Fibroblast of skin of right quadriceps (primary cell): ENCODE results near the gene PRIMPOL.

Experiments used
- DNase-seq: peaks from one replicate; pipeline ENCODE4 v3.0.0-alpha.2; 2013

The PRIMPOL gene

GRCh38 chr4:184668511-184669114 lies 19.1 kb downstream of the PRIMPOL start:
- DNase-seq: no peak

- no peak for DNase-seq
Observed at GRCh38 chr4:184669251-184669650, 19.7 kb downstream of the PRIMPOL start.

- DNase-seq: no peak
Observed at GRCh38 chr4:184671101-184671500, 21.6 kb downstream of the PRIMPOL start.

- DNase-seq: no peak
Observed at GRCh38 chr4:184672741-184673140, 23.2 kb downstream of the PRIMPOL start.

GRCh38 chr4:184674011-184674410 lies 24.5 kb downstream of the PRIMPOL start:
- DNase-seq: no peak

- no peak for DNase-seq
Observed at GRCh38 chr4:184675018-184675417, 25.5 kb downstream of the PRIMPOL start.

GRCh38 chr4:184675821-184676492 lies 26.4 kb downstream of the PRIMPOL start:
- no peak for DNase-seq

- no peak for DNase-seq
Observed at GRCh38 chr4:184680698-184681097, 31.2 kb downstream of the PRIMPOL start.

GRCh38 chr4:184681916-184682315 lies 32.4 kb downstream of the PRIMPOL start:
- DNase-seq: no peak

GRCh38 chr4:184684491-184685189 lies 35.1 kb downstream of the PRIMPOL start:
- peak; percentile 6 for DNase-seq

GRCh38 chr4:184688005-184688404 lies 38.5 kb downstream of the PRIMPOL start:
- no peak for DNase-seq

- DNase-seq: peak; percentile 87
Observed at GRCh38 chr4:184688447-184688846, 38.9 kb downstream of the PRIMPOL start.

- no peak for DNase-seq
Observed at GRCh38 chr4:184689681-184690080, 40.1 kb downstream of the PRIMPOL start.

GRCh38 chr4:184693056-184693455 lies 43.5 kb downstream of the PRIMPOL start:
- peak; percentile 24 for DNase-seq

- no peak for DNase-seq
Observed at GRCh38 chr4:184694412-184694956, 44.9 kb downstream of the PRIMPOL start.

- no peak for DNase-seq
Observed at GRCh38 chr4:184695178-184695896, 45.8 kb downstream of the PRIMPOL start.

GRCh38 chr4:184697956-184698355 lies 48.4 kb downstream of the PRIMPOL start:
- DNase-seq: no peak

- peak; percentile 11 for DNase-seq
Observed at GRCh38 chr4:184699941-184700340, 50.4 kb downstream of the PRIMPOL start.

GRCh38 chr4:184702114-184702513 lies 52.6 kb downstream of the PRIMPOL start:
- no peak for DNase-seq

- DNase-seq: no peak
Observed at GRCh38 chr4:184705692-184706091, 56.2 kb downstream of the PRIMPOL start.

- no peak for DNase-seq
Observed at GRCh38 chr4:184706453-184706852, 56.9 kb downstream of the PRIMPOL start.

GRCh38 chr4:184712322-184712721 lies 62.8 kb downstream of the PRIMPOL start:
- no peak for DNase-seq

- no peak for DNase-seq
Observed at GRCh38 chr4:184713887-184714286, 64.3 kb downstream of the PRIMPOL start.
